GM18867 (cell line): ENCODE results near the gene RADIL.

Experiments
- ATAC-seq: cut with Tn5 transposase; IDR thresholded peaks from one replicate; pipeline ENCODE4 v1.9.1; 2021; ENCODE audit warnings: mild to moderate bottlenecking, moderate library complexity; ENCODE audit not compliant: unreplicated experiment

The RADIL gene

GRCh38 chr7:4856336-4857057, 27.0 kb downstream of the RADIL start:
- ATAC-seq, result no peak

DNA sequence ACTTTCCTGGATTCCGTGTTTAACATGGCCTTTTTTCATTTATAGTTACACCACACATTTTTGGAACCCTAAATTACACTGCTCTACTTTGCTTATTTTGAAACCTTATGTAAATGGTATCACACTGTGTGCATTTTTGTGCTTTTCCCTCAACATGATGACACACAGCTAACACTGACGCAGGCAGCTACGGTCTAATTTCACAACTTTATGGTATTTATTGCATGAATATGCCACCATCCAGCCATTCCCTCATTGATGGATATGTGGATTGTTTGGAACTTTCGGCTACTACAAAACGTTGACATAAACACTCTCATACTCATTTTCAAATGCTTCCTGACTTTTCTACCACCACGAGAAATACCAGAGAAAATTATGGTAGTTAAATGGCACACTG, 28.6 kb downstream of the RADIL start:
- no peak for ATAC-seq

DNA sequence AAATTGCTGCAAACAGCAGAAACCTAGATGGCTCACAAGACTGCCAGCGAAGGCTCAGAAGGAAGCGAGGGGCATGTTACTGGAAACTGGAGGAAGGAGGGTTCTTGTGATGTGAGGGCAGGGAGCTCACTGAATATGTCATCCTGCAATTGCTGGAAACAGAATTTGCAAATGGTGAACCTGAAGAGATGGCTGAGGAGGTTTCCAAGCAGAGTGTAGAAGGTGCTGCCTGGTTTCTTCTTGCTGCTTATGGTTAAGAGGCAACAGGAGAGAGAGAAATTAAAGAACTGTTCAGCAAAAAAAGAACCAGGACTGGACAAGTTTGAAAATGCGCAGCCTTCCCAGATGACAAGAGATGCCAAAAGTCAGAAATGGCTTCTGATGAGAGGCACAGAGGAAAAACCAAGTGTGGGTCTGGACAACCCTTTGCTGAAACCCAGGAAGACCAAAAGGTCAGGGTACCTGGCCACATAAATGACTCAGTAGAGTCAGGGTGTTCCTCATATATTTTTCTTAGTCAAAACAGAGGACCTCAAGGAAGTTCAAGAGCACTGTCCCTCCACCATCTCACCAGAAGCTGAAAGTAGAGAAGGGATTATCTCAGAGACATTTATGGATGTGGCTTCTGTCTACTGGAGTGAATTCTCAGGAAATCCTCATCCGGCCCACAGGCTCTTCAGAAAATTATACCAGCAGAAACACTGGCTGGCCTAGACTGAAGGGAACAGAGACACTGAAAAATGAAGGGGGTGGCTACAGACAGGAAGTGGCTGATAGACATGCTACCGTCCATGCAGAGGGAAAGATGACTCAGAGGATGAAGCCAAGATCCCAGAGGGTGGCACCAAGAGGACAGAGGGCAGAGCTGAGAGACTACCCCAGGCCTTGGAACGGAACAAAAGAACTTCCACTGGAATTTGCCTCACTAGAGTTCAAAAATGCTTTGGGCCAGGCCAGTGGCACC, 31.8 kb downstream of the RADIL start:
- ATAC-seq, result no peak

DNA sequence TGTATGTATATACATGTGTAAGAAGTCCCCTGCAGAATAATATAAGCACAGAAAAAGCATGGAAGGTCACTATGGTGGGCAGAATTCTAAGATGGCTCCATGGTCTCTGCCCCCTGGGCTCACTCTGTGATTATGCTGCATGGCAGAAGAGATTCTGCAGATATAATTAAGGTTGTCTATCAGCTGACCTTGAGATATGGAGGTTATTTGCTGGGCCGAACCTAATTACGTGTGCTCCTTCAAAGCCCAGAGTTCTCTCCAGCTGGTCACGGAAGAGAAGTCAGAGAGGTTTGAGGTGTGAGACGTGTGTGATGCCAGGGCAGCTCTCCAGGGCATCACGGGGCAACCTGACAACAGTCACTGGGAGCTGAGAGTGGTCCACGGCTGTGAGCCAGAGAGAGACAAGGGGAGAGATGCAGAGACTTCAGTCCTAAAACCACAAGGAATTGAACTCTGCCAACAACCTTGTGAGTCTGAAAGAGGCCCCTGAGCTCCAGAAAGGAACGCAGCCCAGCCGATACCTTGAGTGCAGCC, 33.2 kb downstream of the RADIL start:
- no peak for ATAC-seq

DNA sequence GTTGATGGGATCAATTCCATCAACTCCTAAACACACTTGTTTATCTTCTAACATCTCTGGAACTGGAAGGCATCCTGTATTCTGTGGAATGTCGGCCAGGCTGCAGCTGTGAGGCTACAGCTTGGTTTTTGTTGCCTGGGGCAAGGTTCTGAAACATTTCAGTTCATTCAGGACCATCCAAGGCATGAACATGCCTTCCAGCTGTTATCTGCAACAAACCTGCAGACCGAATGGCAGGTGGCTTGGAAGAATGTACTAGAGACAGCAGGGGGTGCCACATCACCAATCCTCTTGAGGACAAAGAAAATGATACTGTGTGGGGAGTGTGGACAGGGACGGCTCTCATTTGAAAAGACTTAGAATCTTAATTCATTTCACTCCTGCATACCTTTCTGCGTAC, 34.1 kb downstream of the RADIL start:
- ATAC-seq, result no peak

- ATAC-seq, result no peak
These were observed 37.8 kb downstream of the RADIL start for GRCh38 chr7:4845740-4846142.

- no peak for ATAC-seq
These were observed 41.0 kb downstream of the RADIL start for GRCh38 chr7:4842319-4843064.

- no peak for ATAC-seq
These were observed 41.7 kb downstream of the RADIL start for GRCh38 chr7:4841836-4842235.

DNA sequence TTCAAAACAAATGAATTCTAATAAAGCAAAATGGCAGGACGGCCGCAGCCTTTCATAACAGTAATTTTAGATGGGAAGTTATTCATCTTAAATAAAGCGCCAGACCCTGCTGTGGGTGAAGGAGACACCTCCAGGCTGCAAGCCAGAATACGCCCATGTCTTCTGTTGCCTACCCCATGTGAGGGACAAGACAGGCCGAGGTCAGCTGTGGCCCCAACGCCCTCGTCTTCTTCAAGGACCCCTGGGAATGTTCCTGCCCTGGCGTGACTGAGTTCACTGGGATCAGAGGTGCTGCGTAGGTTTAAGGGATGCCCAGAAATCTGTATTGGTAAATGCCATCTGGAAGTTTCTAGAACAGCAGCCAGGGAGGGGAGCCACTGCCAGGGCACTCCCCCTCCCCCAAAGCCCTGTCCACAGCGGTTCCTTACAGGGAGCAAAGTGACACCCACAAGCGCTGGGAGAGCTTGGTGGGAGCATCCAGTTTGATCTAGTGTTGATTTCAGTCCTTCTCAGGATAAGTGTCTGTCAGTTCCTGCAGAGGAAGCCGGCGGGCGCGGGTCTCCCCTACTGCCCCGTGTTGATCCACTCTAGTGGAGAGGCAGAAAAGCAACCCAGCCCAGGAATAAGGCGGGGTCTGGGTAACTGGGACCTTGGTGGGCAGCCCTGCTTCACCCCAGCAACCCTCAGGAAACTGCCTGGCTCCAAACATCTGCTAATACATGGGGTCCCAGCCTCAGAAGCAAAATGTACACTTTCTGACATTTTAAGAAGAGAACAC, 42.3 kb downstream of the RADIL start:
- no peak for ATAC-seq

- ATAC-seq, result no peak
These were observed 43.4 kb downstream of the RADIL start for GRCh38 chr7:4840079-4840501.

GRCh38 chr7:4838626-4839334, 44.7 kb downstream of the RADIL start:
- no peak for ATAC-seq

DNA sequence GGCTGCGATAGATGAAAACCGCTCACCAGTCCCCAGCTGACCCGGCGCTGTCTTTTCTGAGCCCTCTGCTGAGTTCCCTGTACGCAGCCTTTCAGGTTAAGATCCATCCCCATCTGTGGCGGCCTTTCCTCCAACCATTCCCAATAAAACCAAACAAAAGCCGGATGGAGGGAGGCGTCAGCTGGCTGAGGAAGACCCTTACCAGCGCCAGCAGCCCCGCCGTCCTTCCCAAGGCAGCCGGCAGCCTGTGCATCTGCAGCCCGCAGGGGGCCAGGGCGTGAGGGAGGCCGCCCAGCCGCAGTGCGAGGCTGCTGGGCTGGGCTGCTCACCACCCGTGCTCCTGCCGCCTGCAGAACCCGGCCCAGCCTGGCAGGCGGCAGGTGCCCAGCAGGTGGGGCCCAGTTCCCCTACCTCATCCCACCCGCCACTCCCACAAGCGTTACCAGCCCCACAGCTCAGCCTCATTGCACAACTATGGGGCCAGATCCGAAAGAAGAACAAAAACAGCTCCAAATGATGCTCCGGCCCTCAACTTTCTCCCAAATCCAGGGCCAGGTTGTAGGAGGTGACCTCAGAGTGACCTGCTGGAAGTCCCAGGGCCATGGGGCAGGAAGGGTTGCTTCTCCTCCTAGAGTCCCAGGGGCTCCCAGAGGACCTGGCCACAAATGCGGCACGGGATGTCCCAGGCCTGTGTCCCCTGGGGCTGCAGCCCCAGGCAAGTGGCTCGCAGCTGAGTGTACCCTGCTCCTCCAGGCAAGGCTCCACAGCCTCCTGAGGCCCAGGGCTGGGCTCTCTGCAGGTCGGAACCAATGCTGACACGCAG, 45.5 kb downstream of the RADIL start:
- no peak for ATAC-seq

DNA sequence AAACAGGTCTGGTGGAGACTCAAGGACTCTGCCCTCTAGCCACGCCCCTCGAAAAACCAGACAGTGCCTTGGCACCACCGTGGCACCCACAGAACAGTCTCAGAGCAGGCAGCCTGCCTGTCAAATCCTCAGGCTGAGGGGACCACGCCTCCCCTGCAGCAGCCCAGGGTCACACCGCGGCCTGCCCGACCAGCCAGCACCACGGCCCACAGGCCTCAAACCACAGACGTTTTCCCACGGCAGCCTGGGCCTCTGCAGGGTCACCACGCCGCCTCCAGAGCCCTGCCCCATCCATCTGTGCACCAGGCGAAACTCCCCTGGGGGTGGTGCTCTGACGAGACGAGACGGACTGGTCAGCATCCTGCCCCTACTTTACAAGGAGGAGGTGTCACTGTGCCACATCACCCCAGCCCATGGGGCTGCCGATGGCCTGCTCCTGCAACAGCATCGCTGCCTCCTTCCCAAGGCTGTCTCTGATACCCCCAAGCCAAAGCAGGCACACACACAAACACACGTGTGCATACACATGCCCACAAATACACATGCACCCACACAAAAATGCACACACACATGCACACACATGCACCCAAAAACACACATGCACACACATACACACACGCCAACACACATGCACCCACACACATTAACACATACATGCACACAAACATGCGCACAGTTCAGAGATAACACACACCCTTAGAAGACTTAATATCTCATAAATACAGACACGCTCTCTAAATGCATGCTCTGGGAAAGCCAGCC, 46.3 kb downstream of the RADIL start:
- no peak for ATAC-seq

DNA sequence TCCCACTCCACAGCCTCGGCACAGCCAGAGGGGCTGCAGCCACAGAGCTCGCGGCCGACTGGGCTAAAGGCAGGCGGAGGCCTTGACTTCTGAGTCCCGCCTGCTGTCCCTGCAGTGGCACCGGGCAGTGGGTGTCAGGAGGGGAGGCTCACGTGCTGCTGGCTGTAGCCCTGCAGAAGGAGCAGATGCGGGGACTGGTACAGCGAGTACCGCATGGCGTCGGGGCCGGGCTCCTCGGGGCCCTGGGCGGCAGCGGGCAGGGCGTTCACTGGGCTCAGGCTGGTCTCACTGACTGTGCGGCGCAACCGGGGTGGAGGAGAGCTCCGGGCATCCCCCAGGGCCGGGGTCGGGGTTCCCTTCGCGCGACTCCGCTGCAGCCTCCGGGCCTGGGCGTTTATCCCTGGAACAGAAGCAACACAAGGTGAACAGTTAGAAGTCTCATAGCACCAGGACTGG, 47.3 kb downstream of the RADIL start:
- ATAC-seq, result no peak

DNA sequence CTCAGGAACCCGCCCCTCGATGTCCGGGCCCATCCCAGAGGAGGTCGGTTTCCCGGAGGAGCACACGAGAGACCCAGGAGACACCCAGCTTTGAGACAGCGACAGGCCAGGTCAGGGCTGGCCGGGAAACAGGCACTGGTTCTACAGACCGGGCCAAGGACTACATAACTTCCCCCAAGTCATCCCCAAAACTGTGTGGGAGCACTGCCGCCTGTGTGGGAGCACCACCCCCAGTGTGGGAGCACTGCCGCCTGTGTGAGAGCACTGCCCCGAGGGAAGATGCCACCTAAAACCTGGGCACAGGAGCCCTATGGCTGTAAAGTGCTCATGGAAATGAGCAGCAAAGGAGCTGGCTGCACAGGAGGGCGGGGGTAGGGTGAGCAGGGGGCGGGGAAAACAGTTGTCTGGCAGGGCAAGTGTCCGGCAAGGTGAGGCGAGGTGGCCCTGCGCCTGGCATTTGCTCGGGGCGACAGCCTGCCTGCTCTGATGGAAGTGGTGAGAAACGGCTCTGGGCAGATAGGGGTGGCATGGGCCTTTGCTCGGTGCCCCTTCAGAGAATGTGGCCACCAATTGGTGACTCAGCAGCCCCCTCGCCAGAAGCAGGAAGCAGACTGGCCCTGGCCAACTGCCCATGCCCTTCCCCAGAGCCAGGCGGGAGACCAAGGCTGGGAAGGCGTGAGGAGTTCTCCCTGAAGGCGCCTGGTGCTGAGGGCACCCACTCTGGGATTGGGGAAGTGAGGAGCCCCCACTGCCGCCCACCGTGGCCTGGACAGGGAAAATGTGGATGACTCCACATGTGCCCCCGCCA, 47.9 kb downstream of the RADIL start:
- no peak for ATAC-seq

GRCh38 chr7:4834601-4835397, 48.7 kb downstream of the RADIL start:
- ATAC-seq, result no peak
